ENCODE data around the gene DNAH14. TPM values are rescaled to one million over a fixed set of nuclear protein-coding genes. Genes with fewer than 3 reads are reported as not detected.
A peak's percentile ranks its signal among the peaks of the same experiment; 100 is the strongest.
"Not testable (repeated sequence)": the region's sequence is repeated elsewhere in the genome, so short reads cannot be mapped to it uniquely, and the experiment has no call there.

Gene DNAH14
- total RNA-seq, 1 donor: 14.7 TPM

GRCh38 chr1:224922404-224923164 lies 6.9 kb upstream of the DNAH14 start:
- peak; percentile 82 for TF ChIP-seq CTCF (IDR thresholded peaks at IDR 0.05; ENCODE audit: insufficient read depth, low read depth, low read length)
- DNase-seq (ENCODE audit: low read depth): peak; percentile 48
- H3K4me3 ChIP-seq (ENCODE audit: low read depth, low read length): no peak overlapping the region

GRCh38 chr1:224923726-224924125 lies 5.7 kb upstream of the DNAH14 start:
- no peak for TF ChIP-seq CTCF (IDR thresholded peaks at IDR 0.05; ENCODE audit: insufficient read depth, low read depth, low read length)
- peak; percentile 14 for DNase-seq (ENCODE audit: low read depth)
- H3K4me3 ChIP-seq (ENCODE audit: low read depth, low read length): no peak overlapping the region

- H3K4me3 ChIP-seq (ENCODE audit: low read depth, low read length); DNase-seq (ENCODE audit: low read depth): not testable (repeated sequence)
These were observed 1.8 kb upstream of the DNAH14 start for GRCh38 chr1:224927631-224928030.

GRCh38 chr1:224928906-224929305 lies 569 bp upstream of the DNAH14 start:
- DNase-seq (ENCODE audit: low read depth): no peak
- H3K4me3 ChIP-seq (ENCODE audit: low read depth, low read length): no peak overlapping the region

GRCh38 chr1:224931605-224932004 lies 2.1 kb downstream of the DNAH14 start:
- no peak for TF ChIP-seq CTCF (IDR thresholded peaks at IDR 0.05; ENCODE audit: insufficient read depth, low read depth, low read length)
- DNase-seq (ENCODE audit: low read depth): no peak
- H3K4me3 ChIP-seq (ENCODE audit: low read depth, low read length): no peak overlapping the region

More at GRCh38 chr1:224928906-224929305, 569 bp upstream of the DNAH14 start:
- no peak for TF ChIP-seq CTCF (IDR thresholded peaks at IDR 0.05; ENCODE audit: insufficient read depth, low read depth, low read length)

GRCh38 chr1:224932607-224933249 lies 3.3 kb downstream of the DNAH14 start:
- H3K4me3 ChIP-seq (ENCODE audit: low read depth, low read length): no peak overlapping the region

More at GRCh38 chr1:224932607-224933249, 3.3 kb downstream of the DNAH14 start:
- no peak for TF ChIP-seq CTCF (IDR thresholded peaks at IDR 0.05; ENCODE audit: insufficient read depth, low read depth, low read length)
- DNase-seq (ENCODE audit: low read depth): no peak
